ENCODE data around the gene NUFIP2.

Gene NUFIP2

GRCh38 chr17:29212094-29212631, 81.8 kb downstream of the NUFIP2 start:
- no peak for TF ChIP-seq CTCF (IDR thresholded peaks at IDR 0.05; ENCODE audit: borderline replicate concordance, insufficient read depth, low read depth, low read length)
- no peak overlapping the region for H3K4me3 ChIP-seq (ENCODE audit: low read depth, low read length)

GRCh38 chr17:29210879-29211278, 83.1 kb downstream of the NUFIP2 start:
- H3K4me3 ChIP-seq (ENCODE audit: low read depth, low read length): no peak overlapping the region
- no peak for TF ChIP-seq CTCF (IDR thresholded peaks at IDR 0.05; ENCODE audit: borderline replicate concordance, insufficient read depth, low read depth, low read length)

- no peak overlapping the region for H3K4me3 ChIP-seq (ENCODE audit: low read depth, low read length)
These were observed 84.9 kb downstream of the NUFIP2 start for GRCh38 chr17:29209073-29209472.

GRCh38 chr17:29207975-29208374, 86.0 kb downstream of the NUFIP2 start:
- H3K4me3 ChIP-seq (ENCODE audit: low read depth, low read length): no peak overlapping the region
- TF ChIP-seq CTCF (IDR thresholded peaks at IDR 0.05; ENCODE audit: borderline replicate concordance, insufficient read depth, low read depth, low read length): no peak

More at GRCh38 chr17:29209073-29209472, 84.9 kb downstream of the NUFIP2 start:
- no peak for TF ChIP-seq CTCF (IDR thresholded peaks at IDR 0.05; ENCODE audit: borderline replicate concordance, insufficient read depth, low read depth, low read length)
